Measurements from ENCODE around the gene RNF207.

Gene RNF207

DNA sequence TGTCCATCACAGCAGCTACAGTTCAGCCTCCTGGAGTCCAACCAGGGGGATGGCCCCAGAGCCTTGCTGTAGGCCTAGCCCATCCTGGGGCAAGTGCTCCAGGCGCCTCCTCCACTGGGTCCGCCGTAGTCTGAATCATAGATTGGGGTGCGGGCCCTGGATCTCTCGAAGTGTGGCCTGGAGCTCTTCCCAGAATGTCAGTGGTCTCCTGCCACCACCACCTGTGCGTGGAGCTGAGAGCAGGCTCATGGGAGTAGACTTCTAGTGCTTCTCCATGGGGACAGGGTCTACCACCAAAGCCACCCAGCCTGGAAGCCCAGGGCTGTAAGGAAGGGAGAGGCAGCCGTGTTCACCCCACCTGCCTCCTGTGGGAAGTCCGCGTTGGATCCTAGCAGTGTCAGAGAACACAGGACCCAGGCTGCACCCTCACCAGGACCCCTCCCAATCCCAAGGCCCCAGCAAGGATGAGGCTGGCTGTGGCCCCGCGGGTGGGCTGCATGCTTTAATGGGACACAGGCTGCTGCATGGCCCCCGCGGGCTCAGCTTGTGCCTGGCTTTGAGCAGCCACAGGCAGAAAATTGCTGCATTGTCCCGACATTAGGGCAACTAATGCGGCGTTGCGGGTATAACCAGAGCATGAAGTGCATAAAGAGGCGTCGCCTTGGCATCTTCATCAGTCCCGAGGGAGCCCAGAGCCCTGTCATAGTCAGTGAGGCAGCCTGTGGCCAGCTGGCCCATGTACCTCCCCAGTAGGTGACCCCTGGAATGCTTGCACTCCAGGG, 37.3 kb downstream of the RNF207 start:
- Histone ChIP-seq H3K27ac (ENCODE audit: low read depth, low read length) (no peak overlapping the region), H3K4me1 (ENCODE audit: control insufficient read depth in 1 of 2, insufficient read depth in 2 of 2, low read length in 2 of 2) (peaks cover 7 to 14% of the 10 kb centered on the region in 2 donors), H3K4me3 (ENCODE audit: low read depth in 1 of 2, low read length in 2 of 2) (no peak overlapping the region), H3K9ac (ENCODE audit: low read depth in 1 of 2, low read length in 2 of 2) (no peak overlapping the region), H3K9me3 (ENCODE audit: control insufficient read depth in 1 of 2, low read length in 2 of 2) (no peaks in the 10 kb centered on the region), H3K27me3 (ENCODE audit: control insufficient read depth in 1 of 2, insufficient read depth in 2 of 2, low read length in 2 of 2) (peaks cover 50 to 60% of the 10 kb centered on the region in 2 donors), H3K36me3 (ENCODE audit: control insufficient read depth in 1 of 2, insufficient read depth in 2 of 2, low read length in 2 of 2) (no peaks in the 10 kb centered on the region)

DNA sequence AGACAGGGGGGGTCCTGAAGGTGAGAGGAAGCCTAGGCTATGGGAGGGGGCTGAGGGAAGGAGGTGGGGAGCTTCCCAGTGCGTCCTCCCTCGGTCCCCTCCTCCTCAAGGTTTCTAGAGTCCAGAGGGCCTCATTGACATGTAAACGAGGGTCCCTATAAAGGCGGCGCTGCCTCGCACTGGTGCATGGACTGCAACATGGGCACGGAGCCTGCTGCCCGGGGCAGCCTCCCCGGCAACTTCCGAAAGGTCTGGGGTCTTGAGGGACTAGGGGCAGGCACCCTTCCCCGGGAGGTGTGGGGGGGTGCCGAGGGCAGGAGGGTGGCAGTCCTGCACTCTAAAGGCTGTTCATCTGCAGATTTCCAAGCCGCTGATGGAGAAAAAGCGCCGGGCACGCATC, 38.1 kb downstream of the RNF207 start, which contains the start of gene HES3:
HES3 (plus strand) TSS at position 187 of the 400 bp plus-strand sequence; CDS start at position 374, 187 bp downstream.
- Histone ChIP-seq H3K36me3 (ENCODE audit: control insufficient read depth in 1 of 2, insufficient read depth in 2 of 2, low read length in 2 of 2) (no peaks in the 10 kb centered on the region), H3K9me3 (ENCODE audit: control insufficient read depth in 1 of 2, low read length in 2 of 2) (no peaks in the 10 kb centered on the region), H3K27me3 (ENCODE audit: control insufficient read depth in 1 of 2, insufficient read depth in 2 of 2, low read length in 2 of 2) (peaks cover 54 to 67% of the 10 kb centered on the region in 2 donors), H3K4me1 (ENCODE audit: control insufficient read depth in 1 of 2, insufficient read depth in 2 of 2, low read length in 2 of 2) (peaks cover 7 to 14% of the 10 kb centered on the region in 2 donors), H3K27ac (ENCODE audit: low read depth, low read length) (no peak within 1 kb of the TSS), H3K9ac (ENCODE audit: low read depth in 1 of 2, low read length in 2 of 2) (no peak within 1 kb of the TSS), H3K4me3 (ENCODE audit: low read depth in 1 of 2, low read length in 2 of 2) (no peak within 1 kb of the TSS)

DNA sequence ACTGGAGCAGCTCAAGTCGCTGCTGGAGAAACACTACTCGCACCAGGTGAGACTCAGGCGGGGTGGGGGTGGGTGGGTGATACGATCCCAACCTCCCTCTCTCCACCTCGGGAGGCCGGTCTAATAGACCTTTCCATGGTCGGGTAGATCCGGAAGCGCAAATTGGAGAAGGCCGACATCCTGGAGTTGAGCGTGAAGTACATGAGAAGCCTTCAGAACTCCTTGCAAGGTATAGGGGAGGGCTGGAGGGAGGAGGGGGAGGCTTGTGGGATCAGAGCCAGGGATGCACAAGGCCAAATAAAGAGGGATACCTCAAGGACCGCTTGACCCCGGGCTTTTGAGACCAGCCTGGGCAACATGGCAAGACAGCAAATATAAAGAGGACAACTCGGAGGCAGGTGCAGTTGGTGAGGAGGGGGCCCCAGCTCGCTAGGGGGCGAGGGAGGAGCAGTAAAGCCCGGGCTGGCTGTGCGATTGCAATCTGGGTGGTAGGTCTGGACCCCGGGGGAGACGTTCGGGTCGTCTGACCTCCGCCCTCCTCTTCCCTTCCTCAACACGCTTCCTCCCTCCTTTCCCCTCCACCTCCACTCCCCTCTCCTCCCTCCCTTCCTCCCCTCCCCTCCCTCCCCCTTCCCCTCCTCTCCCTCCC, 38.6 kb downstream of the RNF207 start:
- H3K9ac ChIP-seq (ENCODE audit: low read depth in 1 of 2, low read length in 2 of 2) = no peak overlapping the region
- H3K4me1 ChIP-seq (ENCODE audit: control insufficient read depth in 1 of 2, insufficient read depth in 2 of 2, low read length in 2 of 2) = peaks cover 7 to 14% of the 10 kb centered on the region in 2 donors
- no peaks in the 10 kb centered on the region for H3K9me3 ChIP-seq (ENCODE audit: control insufficient read depth in 1 of 2, low read length in 2 of 2)
- H3K36me3 ChIP-seq (ENCODE audit: control insufficient read depth in 1 of 2, insufficient read depth in 2 of 2, low read length in 2 of 2) = no peaks in the 10 kb centered on the region
- H3K27me3 ChIP-seq (ENCODE audit: control insufficient read depth in 1 of 2, insufficient read depth in 2 of 2, low read length in 2 of 2) = peaks cover 50 to 69% of the 10 kb centered on the region in 2 donors
- no peak overlapping the region for H3K4me3 ChIP-seq (ENCODE audit: low read depth in 1 of 2, low read length in 2 of 2)
- no peak overlapping the region for H3K27ac ChIP-seq (ENCODE audit: low read depth, low read length)

DNA sequence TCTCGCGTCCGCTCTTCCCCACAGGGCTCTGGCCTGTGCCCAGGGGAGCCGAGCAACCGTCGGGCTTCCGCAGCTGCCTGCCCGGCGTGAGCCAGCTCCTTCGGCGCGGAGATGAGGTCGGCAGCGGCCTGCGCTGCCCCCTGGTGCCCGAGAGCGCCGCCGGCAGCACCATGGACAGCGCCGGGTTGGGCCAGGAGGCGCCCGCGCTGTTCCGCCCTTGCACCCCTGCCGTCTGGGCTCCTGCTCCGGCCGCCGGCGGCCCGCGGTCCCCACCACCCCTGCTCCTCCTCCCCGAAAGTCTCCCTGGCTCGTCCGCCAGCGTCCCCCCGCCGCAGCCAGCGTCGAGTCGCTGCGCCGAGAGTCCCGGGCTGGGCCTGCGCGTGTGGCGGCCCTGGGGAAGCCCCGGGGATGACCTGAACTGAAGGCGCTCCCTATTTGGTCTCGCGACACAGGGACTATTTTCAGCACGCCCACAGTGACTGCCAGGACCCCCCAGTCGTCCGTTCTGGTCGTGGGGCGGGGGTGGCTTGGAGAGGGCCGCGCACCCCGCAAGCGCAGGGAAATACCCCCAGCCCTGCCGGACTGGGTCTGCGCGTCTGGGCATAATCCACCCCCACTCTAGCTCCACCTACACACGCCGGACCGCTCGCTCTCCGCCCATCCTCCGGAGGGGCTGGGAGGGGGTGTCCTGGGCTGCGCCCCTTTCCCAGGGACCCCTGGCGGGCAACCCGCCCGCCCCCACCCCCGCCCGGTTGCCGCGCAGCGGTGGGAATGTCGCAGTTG, 39.4 kb downstream of the RNF207 start:
- peaks cover 7 to 19% of the 10 kb centered on the region in 2 donors for H3K4me1 ChIP-seq (ENCODE audit: control insufficient read depth in 1 of 2, insufficient read depth in 2 of 2, low read length in 2 of 2)
- no peak overlapping the region for H3K27ac ChIP-seq (ENCODE audit: low read depth, low read length)
- H3K27me3 ChIP-seq (ENCODE audit: control insufficient read depth in 1 of 2, insufficient read depth in 2 of 2, low read length in 2 of 2) = peaks cover 53 to 64% of the 10 kb centered on the region in 2 donors
- no peak overlapping the region for H3K9ac ChIP-seq (ENCODE audit: low read depth in 1 of 2, low read length in 2 of 2)
- no peaks in the 10 kb centered on the region for H3K9me3 ChIP-seq (ENCODE audit: control insufficient read depth in 1 of 2, low read length in 2 of 2)
- H3K4me3 ChIP-seq (ENCODE audit: low read depth in 1 of 2, low read length in 2 of 2) = no peak overlapping the region
- H3K36me3 ChIP-seq (ENCODE audit: control insufficient read depth in 1 of 2, insufficient read depth in 2 of 2, low read length in 2 of 2) = no peaks in the 10 kb centered on the region

DNA sequence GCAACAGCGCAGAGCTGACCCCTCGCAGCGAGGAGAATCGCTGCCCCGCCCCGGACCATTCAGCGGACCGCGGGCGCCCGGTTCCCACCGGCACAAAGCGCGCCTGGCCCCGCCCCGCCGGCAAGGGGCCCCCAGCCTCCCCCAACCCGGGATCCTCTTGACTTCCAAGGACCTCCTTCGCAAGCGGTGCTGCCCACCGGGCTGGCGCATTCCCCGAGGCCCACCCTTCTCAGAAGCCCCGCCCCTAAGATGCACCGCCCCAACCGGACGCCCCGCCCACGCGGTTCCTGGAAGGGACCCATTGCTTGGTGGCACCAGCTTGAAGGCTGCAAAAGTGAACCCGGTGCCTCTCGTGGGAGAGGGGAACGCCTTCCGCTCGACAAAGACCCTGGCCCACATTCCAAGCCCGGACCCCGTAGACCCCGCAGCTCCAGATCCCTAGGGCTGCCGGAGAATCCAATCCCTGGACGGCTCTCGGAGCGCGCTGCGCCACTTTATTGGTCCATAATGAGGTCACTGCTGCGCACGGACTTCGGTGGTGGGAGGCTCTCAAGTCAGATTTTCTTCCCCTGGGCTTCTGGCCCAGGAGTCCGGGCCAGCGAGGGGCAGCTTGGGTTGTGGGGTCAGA, 40.1 kb downstream of the RNF207 start:
- Histone ChIP-seq H3K36me3 (ENCODE audit: control insufficient read depth in 1 of 2, insufficient read depth in 2 of 2, low read length in 2 of 2) (no peaks in the 10 kb centered on the region), H3K9ac (ENCODE audit: low read depth in 1 of 2, low read length in 2 of 2) (no peak overlapping the region), H3K4me3 (ENCODE audit: low read depth in 1 of 2, low read length in 2 of 2) (no peak overlapping the region), H3K27me3 (ENCODE audit: control insufficient read depth in 1 of 2, insufficient read depth in 2 of 2, low read length in 2 of 2) (peaks cover 51 to 57% of the 10 kb centered on the region in 2 donors), H3K4me1 (ENCODE audit: control insufficient read depth in 1 of 2, insufficient read depth in 2 of 2, low read length in 2 of 2) (peaks cover 7 to 19% of the 10 kb centered on the region in 2 donors), H3K27ac (ENCODE audit: low read depth, low read length) (no peak overlapping the region), H3K9me3 (ENCODE audit: control insufficient read depth in 1 of 2, low read length in 2 of 2) (no peaks in the 10 kb centered on the region)

DNA sequence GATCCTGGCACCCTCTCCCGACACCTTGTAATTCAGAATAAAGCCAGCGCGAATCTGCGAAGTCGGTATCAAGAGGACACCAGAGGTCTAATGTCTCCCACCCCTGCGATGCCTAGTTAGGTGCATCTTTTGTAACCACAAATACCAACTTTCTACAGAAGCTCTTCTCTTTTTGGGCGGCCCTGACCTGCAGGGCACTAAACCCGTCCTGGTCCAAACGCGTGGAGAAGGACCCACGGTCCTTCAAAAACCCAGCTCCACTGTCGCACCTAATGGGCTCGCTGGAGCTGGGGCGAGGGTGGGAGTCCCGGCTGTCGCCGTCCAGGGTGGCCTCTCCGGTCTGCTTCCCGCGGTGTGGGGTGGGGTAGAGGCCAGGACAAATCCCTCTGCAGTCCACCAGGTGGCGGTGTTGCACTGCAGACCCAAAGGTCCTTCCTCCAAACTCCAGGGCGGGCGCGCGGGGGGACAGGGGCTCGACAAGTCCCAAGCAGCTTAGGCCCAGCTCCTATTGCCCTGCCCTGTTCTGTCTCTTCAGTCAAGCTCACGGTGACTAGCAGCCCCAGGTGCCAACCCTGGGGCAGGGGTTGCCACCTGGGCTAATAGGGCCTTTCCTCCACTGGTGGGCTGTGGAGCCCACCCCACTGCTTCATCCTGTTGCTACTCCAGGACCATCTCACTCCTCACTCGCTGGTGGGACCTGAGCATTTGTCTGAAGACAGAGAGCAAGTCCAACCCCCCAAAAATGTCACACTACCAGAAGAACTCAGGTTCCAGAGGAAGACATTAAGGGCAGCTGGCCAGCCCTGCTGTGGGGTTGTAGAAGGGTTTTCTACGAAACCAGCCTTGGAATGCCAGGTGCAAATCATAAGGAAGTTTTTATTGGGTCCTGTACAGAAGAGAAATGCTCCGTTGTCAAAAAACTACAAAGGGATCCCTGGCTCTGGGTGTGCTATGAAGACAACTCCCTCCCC, 40.9 kb downstream of the RNF207 start:
- Histone ChIP-seq H3K9me3 (ENCODE audit: control insufficient read depth in 1 of 2, low read length in 2 of 2) (no peaks in the 10 kb centered on the region), H3K27me3 (ENCODE audit: control insufficient read depth in 1 of 2, insufficient read depth in 2 of 2, low read length in 2 of 2) (peaks cover 45 to 49% of the 10 kb centered on the region in 2 donors), H3K27ac (ENCODE audit: low read depth, low read length) (no peak overlapping the region), H3K4me3 (ENCODE audit: low read depth in 1 of 2, low read length in 2 of 2) (no peak overlapping the region), H3K36me3 (ENCODE audit: control insufficient read depth in 1 of 2, insufficient read depth in 2 of 2, low read length in 2 of 2) (no peaks in the 10 kb centered on the region), H3K9ac (ENCODE audit: low read depth in 1 of 2, low read length in 2 of 2) (no peak overlapping the region), H3K4me1 (ENCODE audit: control insufficient read depth in 1 of 2, insufficient read depth in 2 of 2, low read length in 2 of 2) (peaks cover 7 to 19% of the 10 kb centered on the region in 2 donors)

DNA sequence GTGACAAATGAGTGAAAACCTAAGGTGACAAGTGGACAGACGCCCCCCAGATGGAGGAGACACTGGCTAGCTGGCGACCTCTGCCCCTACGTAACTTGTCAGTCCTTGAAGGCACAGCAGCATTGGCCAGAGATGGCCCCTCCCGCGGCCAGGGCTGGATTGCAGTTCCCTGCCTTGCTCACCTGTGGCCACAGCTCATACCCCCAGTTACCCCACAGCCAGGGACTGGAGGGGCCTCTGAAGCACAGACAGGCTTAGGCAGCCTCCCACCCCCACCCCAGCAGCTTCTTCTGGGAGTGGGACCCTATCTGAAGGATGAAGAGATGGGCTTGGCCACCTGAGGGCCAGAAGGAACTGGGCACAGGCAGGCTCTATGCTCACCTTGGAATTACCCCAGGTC, 41.7 kb downstream of the RNF207 start:
- no peak overlapping the region for H3K27ac ChIP-seq (ENCODE audit: low read depth, low read length)
- H3K4me1 ChIP-seq (ENCODE audit: control insufficient read depth in 1 of 2, insufficient read depth in 2 of 2, low read length in 2 of 2) = peaks cover 7 to 19% of the 10 kb centered on the region in 2 donors
- H3K4me3 ChIP-seq (ENCODE audit: low read depth in 1 of 2, low read length in 2 of 2) = no peak overlapping the region
- H3K27me3 ChIP-seq (ENCODE audit: control insufficient read depth in 1 of 2, insufficient read depth in 2 of 2, low read length in 2 of 2) = peaks cover 45 to 49% of the 10 kb centered on the region in 2 donors
- H3K9me3 ChIP-seq (ENCODE audit: control insufficient read depth in 1 of 2, low read length in 2 of 2) = no peaks in the 10 kb centered on the region
- no peaks in the 10 kb centered on the region for H3K36me3 ChIP-seq (ENCODE audit: control insufficient read depth in 1 of 2, insufficient read depth in 2 of 2, low read length in 2 of 2)
- no peak overlapping the region for H3K9ac ChIP-seq (ENCODE audit: low read depth in 1 of 2, low read length in 2 of 2)

DNA sequence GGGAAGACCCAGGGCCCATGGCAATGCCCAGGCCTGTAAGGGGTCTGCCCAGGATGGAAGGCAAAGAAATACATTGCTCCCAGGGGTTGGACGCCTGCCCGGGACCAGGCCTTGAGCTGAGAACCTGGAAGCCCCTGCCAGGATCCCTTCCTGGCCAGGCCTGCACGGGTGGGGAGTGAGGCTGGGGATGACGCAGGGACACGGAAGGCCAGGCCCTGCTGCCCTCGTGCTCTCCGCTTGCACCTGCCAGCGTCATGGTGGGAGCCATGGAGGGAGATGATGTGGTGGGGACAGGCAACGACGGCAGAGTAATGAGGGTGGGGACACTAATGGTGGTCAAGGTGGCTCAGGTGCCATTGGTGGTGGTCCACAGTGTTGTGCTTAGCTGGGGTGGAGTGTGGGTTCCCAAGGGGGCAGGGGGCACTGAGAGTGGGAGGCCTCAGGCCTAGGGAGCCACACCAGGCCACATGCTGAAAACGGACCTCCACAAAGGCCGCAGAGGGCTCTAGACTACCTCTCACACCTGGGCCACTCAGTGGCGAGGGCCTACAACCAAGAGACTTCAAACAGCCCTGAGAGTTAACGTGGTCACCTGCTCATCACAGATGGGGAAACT, 42.4 kb downstream of the RNF207 start:
- H3K4me1 ChIP-seq (ENCODE audit: control insufficient read depth in 1 of 2, insufficient read depth in 2 of 2, low read length in 2 of 2) = peaks cover 7 to 19% of the 10 kb centered on the region in 2 donors
- no peak overlapping the region for H3K9ac ChIP-seq (ENCODE audit: low read depth in 1 of 2, low read length in 2 of 2)
- H3K27me3 ChIP-seq (ENCODE audit: control insufficient read depth in 1 of 2, insufficient read depth in 2 of 2, low read length in 2 of 2) = peaks cover 40 to 43% of the 10 kb centered on the region in 2 donors
- H3K27ac ChIP-seq (ENCODE audit: low read depth, low read length) = no peak overlapping the region
- no peak overlapping the region for H3K4me3 ChIP-seq (ENCODE audit: low read depth in 1 of 2, low read length in 2 of 2)
- H3K9me3 ChIP-seq (ENCODE audit: control insufficient read depth in 1 of 2, low read length in 2 of 2) = no peaks in the 10 kb centered on the region
- no peaks in the 10 kb centered on the region for H3K36me3 ChIP-seq (ENCODE audit: control insufficient read depth in 1 of 2, insufficient read depth in 2 of 2, low read length in 2 of 2)

Data from duodenal mucosa (tissue), 2 donors.